ENCODE results near the gene EEF2. TPM values are rescaled to one million over a fixed set of nuclear protein-coding genes. Genes with fewer than 3 reads are reported as not detected.
A peak's percentile ranks its signal among the peaks of the same experiment; 100 is the strongest.

The EEF2 gene
- polyA plus RNA-seq, 1 donor from 2014 or later = 716 TPM

- no peaks in the 10 kb centered on the region for H3K9me2 ChIP-seq (ENCODE audit: insufficient read depth, low read length)
- no peaks in the 10 kb centered on the region for H3K36me3 ChIP-seq (ENCODE audit: insufficient read depth, low read length)
- H3K9ac ChIP-seq (ENCODE audit: low read length) = no peak overlapping the region
- H4K20me1 ChIP-seq (ENCODE audit: insufficient read depth) = peaks cover 15% of the 10 kb centered on the region
- TF ChIP-seq TAF1 (IDR thresholded peaks at IDR 0.05; ENCODE audit: low read depth) = no peak
- no peak for TF ChIP-seq MXI1 (conservative IDR thresholded peaks at IDR 0.05; ENCODE audit: poor library complexity, severe bottlenecking)
- TF ChIP-seq SMC3 (conservative IDR thresholded peaks at IDR 0.05; ENCODE audit: poor library complexity) = no peak
- no peak for TF ChIP-seq EP300 (conservative IDR thresholded peaks at IDR 0.05; ENCODE audit: poor library complexity, severe bottlenecking)
- TF ChIP-seq EZH2 (IDR thresholded peaks at IDR 0.05; ENCODE audit: borderline replicate concordance, insufficient read depth, low read length, poor library complexity, severe bottlenecking) = no peak
- TF ChIP-seq POLR2AphosphoS5 (IDR thresholded peaks at IDR 0.05) = no peak
- TF ChIP-seq RAD21 (conservative IDR thresholded peaks at IDR 0.05) = no peak
- TF ChIP-seq CTCF (IDR thresholded peaks at IDR 0.05; ENCODE audit: poor library complexity, severe bottlenecking) = no peak
- TF ChIP-seq REST (IDR thresholded peaks at IDR 0.05; ENCODE audit: borderline replicate concordance) = no peak
- no peaks in the 10 kb centered on the region for H3K9me3 ChIP-seq (ENCODE audit: low read length)
- no peaks in the 10 kb centered on the region for H3F3A ChIP-seq (ENCODE audit: insufficient read depth, low read length, poor library complexity, severe bottlenecking)
- no peak overlapping the region for H3K27ac ChIP-seq (ENCODE audit: low read length)
- no peak overlapping the region for H3K4me3 ChIP-seq (ENCODE audit: low read length)
- no peak overlapping the region for H2AFZ ChIP-seq (ENCODE audit: low read depth, low read length)
- H3K27me3 ChIP-seq (ENCODE audit: insufficient read depth, low read depth, low read length) = no peaks in the 10 kb centered on the region
- no peak overlapping the region for H3K4me2 ChIP-seq (ENCODE audit: low read length)
- peaks cover 40% of the 10 kb centered on the region for H3K79me2 ChIP-seq (replicated peaks; ENCODE audit: insufficient read depth, low read length)
Measured at GRCh38 chr19:4010808-4011110, 25.5 kb upstream of the EEF2 start.

GRCh38 chr19:4009990-4010807 is 24.9 kb upstream of the EEF2 start:
- Histone ChIP-seq H3K4me2 (ENCODE audit: low read length) (no peak overlapping the region), H3K27ac (ENCODE audit: low read length) (no peak overlapping the region), H3K79me2 (replicated peaks; ENCODE audit: insufficient read depth, low read length) (peaks cover 40% of the 10 kb centered on the region), H2AFZ (ENCODE audit: low read depth, low read length) (no peak overlapping the region), H3K4me3 (ENCODE audit: low read length) (peak overlapping the region; percentile 96), H3K9me2 (ENCODE audit: insufficient read depth, low read length) (no peaks in the 10 kb centered on the region), H3F3A (ENCODE audit: insufficient read depth, low read length, poor library complexity, severe bottlenecking) (no peaks in the 10 kb centered on the region), H3K9ac (ENCODE audit: low read length) (no peak overlapping the region), H3K36me3 (ENCODE audit: insufficient read depth, low read length) (no peaks in the 10 kb centered on the region), H3K27me3 (ENCODE audit: insufficient read depth, low read depth, low read length) (no peaks in the 10 kb centered on the region), H3K9me3 (ENCODE audit: low read length) (no peaks in the 10 kb centered on the region), H4K20me1 (ENCODE audit: insufficient read depth) (peaks cover 15% of the 10 kb centered on the region)
- TF ChIP-seq TAF1 (IDR thresholded peaks at IDR 0.05; ENCODE audit: low read depth) (no peak), REST (IDR thresholded peaks at IDR 0.05; ENCODE audit: borderline replicate concordance) (no peak), MXI1 (conservative IDR thresholded peaks at IDR 0.05; ENCODE audit: poor library complexity, severe bottlenecking) (no peak), RAD21 (conservative IDR thresholded peaks at IDR 0.05) (no peak), CTCF (IDR thresholded peaks at IDR 0.05; ENCODE audit: poor library complexity, severe bottlenecking) (no peak), EZH2 (IDR thresholded peaks at IDR 0.05; ENCODE audit: borderline replicate concordance, insufficient read depth, low read length, poor library complexity, severe bottlenecking) (no peak), SMC3 (conservative IDR thresholded peaks at IDR 0.05; ENCODE audit: poor library complexity) (no peak), POLR2AphosphoS5 (IDR thresholded peaks at IDR 0.05) (no peak), EP300 (conservative IDR thresholded peaks at IDR 0.05; ENCODE audit: poor library complexity, severe bottlenecking) (no peak)

Measured in neural cell (in vitro differentiated cells).